ENCODE results near the gene DGKE. TPM values are rescaled to one million over a fixed set of nuclear protein-coding genes. Genes with fewer than 3 reads are reported as not detected.

Gene DGKE
- total and polyA plus RNA-seq, 3 donors from 2014 or later, result 13.3 to 27.7 (median 26.3) TPM

- peaks cover 21% of the 10 kb centered on the region for H3K4me1 ChIP-seq
- intact Hi-C loops (cut with DNase I; ENCODE audit: low total_unique reads), result no loop called here
- DNase-seq, result no peak
- no peaks in the 10 kb centered on the region for H3K27me3 ChIP-seq
- no peaks in the 10 kb centered on the region for H3K36me3 ChIP-seq (ENCODE audit: low read depth, missing control alignments)
- TF ChIP-seq CTCF (IDR thresholded peaks at IDR 0.05), result no peak
- TF ChIP-seq POLR2A (IDR thresholded peaks at IDR 0.05), result no peak
- no peaks in the 10 kb centered on the region for H3K9me3 ChIP-seq
- H3K4me3 ChIP-seq, result peak overlapping the region; percentile 74 to 95
- H3K27ac ChIP-seq, result peak overlapping the region; percentile 73 to 85
- 4 to 14% methylated on average over 4 to 7 of the region's 7 CpGs for WGBS, 2 donors
Observed at GRCh38 chr17:56913000-56913311, 79.0 kb downstream of the DGKE start.

GRCh38 chr17:56913353-56913866, 79.5 kb downstream of the DGKE start:
- TF ChIP-seq CTCF (IDR thresholded peaks at IDR 0.05) (no peak), POLR2A (IDR thresholded peaks at IDR 0.05) (no peak)
- DNase-seq, result no peak
- Histone ChIP-seq H3K4me3 (peak overlapping the region; percentile 74 to 95), H3K9me3 (no peaks in the 10 kb centered on the region), H3K36me3 (ENCODE audit: low read depth, missing control alignments) (no peaks in the 10 kb centered on the region), H3K27ac (peak overlapping the region; percentile 73 to 85), H3K4me1 (peaks cover 17% of the 10 kb centered on the region), H3K27me3 (no peaks in the 10 kb centered on the region)
- 0% methylated on average over 15 to 44 of the region's 44 CpGs for WGBS, 2 donors
- intact Hi-C loops (cut with DNase I; ENCODE audit: low total_unique reads), result no loop called here

- Histone ChIP-seq H3K27ac (peak within 1 kb of the TSS; percentile 73 to 85), H3K9me3 (no peaks in the 10 kb centered on the region), H3K4me1 (peaks cover 10% of the 10 kb centered on the region), H3K27me3 (no peaks in the 10 kb centered on the region), H3K4me3 (peak within 1 kb of the TSS; percentile 74 to 95), H3K36me3 (ENCODE audit: low read depth, missing control alignments) (no peaks in the 10 kb centered on the region)
- intact Hi-C loops (cut with DNase I; ENCODE audit: low total_unique reads), result no loop called here
- peak; percentile 94 for DNase-seq
- TF ChIP-seq POLR2A (IDR thresholded peaks at IDR 0.05) (no peak), CTCF (IDR thresholded peaks at IDR 0.05) (no peak)
- WGBS, 2 donors, result 1% methylated on average over 15 to 57 of the region's 58 CpGs
Observed at GRCh38 chr17:56913867-56914580, 80.1 kb downstream of the DGKE start, which contains the start of gene TRIM25. Gene TRIM25 (minus strand): TSS chr17:56914049. CDS start chr17:56913988, 61 bp downstream.

- Histone ChIP-seq H3K4me1 (peaks cover 9% of the 10 kb centered on the region), H3K27ac (peak overlapping the region; percentile 73 to 85), H3K27me3 (no peaks in the 10 kb centered on the region), H3K4me3 (peak overlapping the region; percentile 74 to 95), H3K9me3 (no peaks in the 10 kb centered on the region), H3K36me3 (ENCODE audit: low read depth, missing control alignments) (no peaks in the 10 kb centered on the region)
- intact Hi-C loops (cut with DNase I; ENCODE audit: low total_unique reads), result no loop called here
- WGBS, 2 donors, result 3 to 5% methylated on average over 14 of the region's 14 CpGs
- TF ChIP-seq CTCF (IDR thresholded peaks at IDR 0.05), result no peak
- TF ChIP-seq POLR2A (IDR thresholded peaks at IDR 0.05), result no peak
- DNase-seq, result peak; percentile 30
Observed at GRCh38 chr17:56914581-56915273, 80.8 kb downstream of the DGKE start.
